K562 (cell line): Measurements from ENCODE around the gene LTN1. TPM values are rescaled to one million over a fixed set of nuclear protein-coding genes. Genes with fewer than 3 reads are reported as not detected.
"Not testable (repeated sequence)": the region's sequence is repeated elsewhere in the genome, so short reads cannot be mapped to it uniquely, and the experiment has no call there.

Experiments
- ATAC-seq: fragments of 200-7000 bp; cut with Tn5 transposase; 3 replicates; pipeline ENCODE4 v1.9.1; 2020; ENCODE audit warnings: moderate library complexity
- BruUV-seq: library from RNA; stranded (reverse); fragments of 400-500 nt; replicated peaks from 2 replicates; lab custom pipeline; 2021; lab: Mats Ljungman, UMichigan
- CTCF ChIA-PET: fragments of 300-600 bp; formaldehyde crosslinking; extraction: SDS; loops from one replicate; lab custom pipeline; 2021; ENCODE audit warnings: low intra/inter-chr PET ratio; lab: Yijun Ruan, JAX
- POLR2A ChIA-PET: fragments of 300-600, 350-650 bp; sonication (Branson Sonifier 250); formaldehyde crosslinking; extraction: SDS; loops from one replicate; lab custom pipeline; 2021; ENCODE audit warnings: antibody characterized with exemption, inconsistent platforms; lab: Yijun Ruan, JAX
- DNase-seq, 4 experiments: peaks; one replicate each; pipeline versions ENCODE4 v3.0.0 to v3.0.0-alpha.2; 2011 to 2018; ENCODE audit warnings: low spot score in 3 of 4, mixed read lengths in 3 of 4; ENCODE audit errors: extremely low read depth in 1 of 4
- FAIRE-seq: peaks from 2 replicates; lab custom pipeline; 2011; peaks lifted over from hg19 to GRCh38; lab: Jason Lieb, UNC
- H2AFZ ChIP-seq: 2 replicates; pipeline ENCODE4 v1.6.0; 2011; ENCODE audit warnings: low read depth, low read length, control low read depth, inconsistent platforms
- H3K27ac ChIP-seq: fragments of 200-600 bp; 3 replicates; pipeline ENCODE4 v1.8.0; 2011; ENCODE audit warnings: low read depth, mild to moderate bottlenecking, control low read depth, inconsistent platforms, low read length, moderate library complexity, mixed read lengths; ENCODE audit errors: extremely low read depth
- H3K27me3 ChIP-seq, 2 experiments: fragments of 300-600 bp in 1 of 2; 2 replicates in 1 of 2; 3 replicates in 1 of 2; pipeline versions ENCODE4 v1.6.0 to v1.8.0; 2011; ENCODE audit warnings: inconsistent platforms in 2 of 2, low read length in 2 of 2, mild to moderate bottlenecking in 1 of 2, mixed read lengths in 1 of 2, moderate library complexity in 1 of 2; ENCODE audit not compliant: control insufficient read depth in 2 of 2, insufficient read depth in 2 of 2
- H3K36me3 ChIP-seq: fragments of 300-600 bp; 3 replicates; pipeline ENCODE4 v1.8.0; 2011; ENCODE audit warnings: mild to moderate bottlenecking, low read length, inconsistent platforms; ENCODE audit not compliant: control insufficient read depth, insufficient read depth
- H3K4me1 ChIP-seq, 2 experiments: fragments of 200-600 bp in 1 of 2; replicated peaks in 1 of 2; 2 replicates in 1 of 2; 3 replicates in 1 of 2; pipeline versions ENCODE4 v1.5.1 to v1.8.0; 2011; ENCODE audit warnings: inconsistent platforms in 2 of 2, low read length in 2 of 2, mild to moderate bottlenecking in 1 of 2, mixed read lengths in 1 of 2, moderate library complexity in 1 of 2; ENCODE audit not compliant: control insufficient read depth in 2 of 2, insufficient read depth in 2 of 2
- H3K4me2 ChIP-seq: 2 replicates; pipeline ENCODE4 v1.6.1; 2011; ENCODE audit warnings: low read length, control low read depth, inconsistent platforms, mixed read lengths; ENCODE audit not compliant: insufficient read depth
- H3K4me3 ChIP-seq: fragments of 200-600 bp; sonication (generic), shearing (Covaris generic); 2 replicates; pipeline ENCODE4 v1.5.1; 2016; ENCODE audit warnings: control low read depth, inconsistent platforms
- H3K79me2 ChIP-seq: fragments of 200-600 bp; 3 replicates; pipeline ENCODE4 v1.8.0; 2011; ENCODE audit warnings: low read length, inconsistent platforms; ENCODE audit not compliant: control insufficient read depth, insufficient read depth
- H3K9ac ChIP-seq, 2 experiments: 2 replicates each; pipeline versions ENCODE4 v1.6.0 to v1.6.1; 2011; ENCODE audit warnings: low read depth in 2 of 2, low read length in 2 of 2, control low read depth in 1 of 2, inconsistent platforms in 1 of 2, mild to moderate bottlenecking in 1 of 2, mixed read lengths in 1 of 2; ENCODE audit not compliant: insufficient read depth in 1 of 2
- H3K9me1 ChIP-seq: one replicate; pipeline ENCODE4 v1.6.0; 2011; ENCODE audit warnings: inconsistent platforms, mild to moderate bottlenecking, low read length, moderate library complexity; ENCODE audit not compliant: control insufficient read depth, insufficient read depth
- H3K9me3 ChIP-seq: replicated peaks from 2 replicates; pipeline ENCODE4 v1.5.1; 2011; ENCODE audit warnings: low read depth, low read length, inconsistent platforms; ENCODE audit not compliant: control insufficient read depth, insufficient read depth
- H4K20me1 ChIP-seq: replicated peaks from 2 replicates; pipeline ENCODE4 v1.6.1; 2011; ENCODE audit warnings: low read length, inconsistent platforms, mixed read lengths; ENCODE audit not compliant: control insufficient read depth, insufficient read depth
- MEIS2 ChIP-seq: fragments of 450-650 bp; IDR thresholded peaks from 2 replicates; pipeline ENCODE4 v1.6.1; 2014; ENCODE audit warnings: mild to moderate bottlenecking; ENCODE audit not compliant: partially characterized antibody
- ZNF239 ChIP-seq: fragments of 250-450 bp; sonication (Bioruptor Pico); IDR thresholded peaks from 2 replicates; pipeline ENCODE4 v1.4.0; 2020; ENCODE audit warnings: mild to moderate bottlenecking
- WGBS: fragments of 100-300 bp; shearing (Covaris generic); methylation state at CpG from one replicate; pipeline ENCODE4 v1.1.6; 2016; ENCODE audit warnings: low coverage, mixed read lengths; ENCODE audit not compliant: insufficient coverage; ENCODE audit errors: missing lambda C conversion rate; 5-methylcytosine and 5-hydroxymethylcytosine counted together
- in situ Hi-C: fragments of 300-500 bp; cut with MboI; formaldehyde crosslinking; loops from 4 replicates; pipeline ENCODE4 v1.15.0; 2018; ENCODE audit warnings: inconsistent platforms, mixed read lengths
- intact Hi-C: fragments of 100-400 bp; cut with micrococcal nuclease; formaldehyde crosslinking; loops from 2 replicates; pipeline ENCODE4 v1.14.2; 2022
- polyA plus RNA-seq, 8 experiments: library from polyadenylated mRNA; depleted of rRNA in 4 of 8; stranded (reverse) in 5 of 8; unstranded in 3 of 8; fragments of >200 nt; fragmentation: Nextera tagmentation in 2 of 8; fragmentation: Illumina TruSeq in 1 of 8; extraction: Ambion mirVana in 2 of 8; extraction: Trizol in 1 of 8; gene quantifications; 2 replicates each; pipeline versions ENCODE4 v1.2.1 to v1.2.3, GENCODE V29; 2011 to 2014; ENCODE audit warnings: inconsistent platforms in 1 of 8, missing spikeins in 1 of 8
- total RNA-seq, 7 experiments: library from RNA; depleted of rRNA in 6 of 7; stranded (reverse); fragments of >200 nt in 6 of 7; fragmentation: Illumina TruSeq in 2 of 7; extraction: Trizol in 2 of 7; gene quantifications; 2 replicates each; pipeline versions ENCODE4 v1.2.1 to v1.2.3, GENCODE V29; 2011 to 2021; ENCODE audit warnings: low replicate concordance in 1 of 7

The LTN1 gene
- total and polyA plus RNA-seq, 9 of the 15 experiments (the other 6 are each of a cell fraction or from before 2014, with no cell fraction given) = 15.7 to 49.6 (median 28.7) TPM

DNA sequence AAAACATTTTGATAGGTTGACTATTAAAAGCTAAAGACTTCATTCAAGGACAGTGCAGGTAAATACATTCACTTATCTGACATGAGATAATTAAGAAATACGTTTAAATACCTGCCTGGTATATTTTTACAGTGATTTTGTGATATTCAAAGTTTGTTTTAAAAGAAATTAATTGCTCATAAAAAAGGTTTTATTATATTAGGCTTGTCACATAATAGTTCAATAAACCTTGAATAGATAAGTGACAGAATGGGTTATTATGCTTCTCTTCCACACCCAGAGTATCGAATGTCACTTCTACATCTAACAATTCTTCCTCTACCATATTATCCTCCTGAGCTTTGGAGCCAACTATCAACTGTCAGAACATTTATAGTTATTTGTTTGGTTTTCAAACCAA is 60.0 kb downstream of the LTN1 start:
- Histone ChIP-seq H3K4me1 (no peaks in the 10 kb centered on the region), H2AFZ (no peak overlapping the region), H3K27me3 (no peaks in the 10 kb centered on the region), H3K27ac (no peak overlapping the region), H3K9ac (no peak overlapping the region), H3K4me2 (no peak overlapping the region), H3K36me3 (peaks cover 71% of the 10 kb centered on the region; the same call in 2 of the 3 replicates), H3K79me2 (no peaks in the 10 kb centered on the region), H3K9me3 (no peaks in the 10 kb centered on the region), H4K20me1 (no peaks in the 10 kb centered on the region), H3K4me3 (no peak overlapping the region), H3K9me1 (no peaks in the 10 kb centered on the region)
- in situ Hi-C loops (no loop called here), intact Hi-C loops (no loop called here)
- DNase-seq (no peak), FAIRE-seq (no peak), ATAC-seq (no peak)
- TF ChIP-seq ZNF239 (CRISPR knock-in tag) (no peak), MEIS2 (no peak)
- BruUV-seq = no TSS peak
- WGBS = 80% methylated on average over 2 of the region's 2 CpGs
- ChIA-PET CTCF (no interaction called here), POLR2A (interaction anchor here (1.0 kb wide), 1 partner anchor 27 kb away, joined by 3 read pairs; no protein-coding TSS in a partner anchor)

DNA sequence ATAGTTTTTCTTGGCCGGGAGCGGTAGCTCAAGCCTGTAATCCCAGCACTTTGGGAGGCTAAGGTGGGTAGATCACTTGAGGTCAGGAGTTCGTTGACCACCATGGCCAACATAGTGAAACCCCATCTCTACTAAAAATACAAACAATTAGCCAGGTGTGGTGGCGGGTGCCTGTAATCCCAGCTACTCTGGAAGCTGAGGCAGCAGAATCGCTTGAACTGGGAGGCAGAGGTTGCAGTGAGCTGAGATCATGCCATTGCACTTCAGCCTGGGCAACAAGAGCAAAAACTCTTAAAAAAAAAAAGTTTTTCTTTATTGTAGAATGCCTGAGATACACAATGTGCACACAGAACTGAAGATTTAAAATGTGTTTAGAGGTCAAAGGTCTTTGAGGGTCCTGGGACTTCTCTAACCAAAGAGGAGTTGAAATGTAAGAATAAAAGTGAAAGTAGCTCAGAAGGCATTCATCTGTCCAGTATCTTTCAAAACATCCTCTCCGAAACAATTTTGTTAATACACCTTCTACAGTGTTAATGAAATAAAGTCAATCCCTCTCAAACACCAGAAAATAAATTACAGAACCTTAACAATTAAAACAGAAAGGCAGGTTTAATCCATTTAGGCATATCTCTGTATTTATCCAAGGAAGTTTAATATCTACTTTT is 60.8 kb downstream of the LTN1 start:
- H3K27ac ChIP-seq, ATAC-seq, BruUV-seq, DNase-seq, H3K9ac ChIP-seq, H3K27me3 ChIP-seq, in situ Hi-C loops, H3K79me2 ChIP-seq, H2AFZ ChIP-seq, H3K9me3 ChIP-seq, H3K9me1 ChIP-seq, H3K4me3 ChIP-seq, CTCF ChIA-PET, H4K20me1 ChIP-seq, intact Hi-C loops, FAIRE-seq, H3K4me1 ChIP-seq, H3K4me2 ChIP-seq: not testable (repeated sequence)
- POLR2A ChIA-PET = interaction anchor here (0.8 to 1.0 kb wide), 2 partner anchors 28 to 158 kb away, joined by 3 read pairs; no protein-coding TSS in a partner anchor
- WGBS = 88% methylated on average over 6 of the region's 6 CpGs
- peaks cover 64% of the 10 kb centered on the region; the same call in 2 of the 3 replicates for H3K36me3 ChIP-seq
